Right ventricle myocardium inferior (tissue), 1 donor: ENCODE data around the gene LST1. TPM values are rescaled to one million over a fixed set of nuclear protein-coding genes. Genes with fewer than 3 reads are reported as not detected.
"Not testable (repeated sequence)": the region's sequence is repeated elsewhere in the genome, so short reads cannot be mapped to it uniquely, and the experiment has no call there.

Source experiments
- ATAC-seq: fragments of 200-7000 bp; cut with Tn5 transposase; one replicate; pipeline ENCODE4 v1.9.1; 2020; ENCODE audit warnings: mild to moderate bottlenecking, moderate library complexity
- DNase-seq: peaks from one replicate; pipeline ENCODE4 v3.0.0; 2021; ENCODE audit errors: missing footprints
- intact Hi-C: fragments of 100-400 bp; cut with DNase I; formaldehyde crosslinking; loops from one replicate; pipeline ENCODE4 v1.11.0; 2022
- long read RNA-seq: library from polyadenylated mRNA; unstranded; transcript quantifications from one replicate; pipeline ENCODE4 v2.0.0, GENCODE V29; 2021
- total RNA-seq: library from RNA; stranded (reverse); fragmentation: NEBNext Ultra II Directional; extraction: Animal tissue kit (Norgen Biotek cat#: 25700); gene quantifications from one replicate; pipeline ENCODE4 v1.2.1, GENCODE V29; 2021
- donor health status: DM: no; HTN: yes; CAD: no; lungs with severe emphysema.

LST1 gene
- 9.0 TPM for total RNA-seq
- long read RNA-seq, partial matches to known transcripts = 1 of 3 reads
- long read RNA-seq, other reads (novel, unspliced or antisense) = 1 of 3 reads

DNA sequence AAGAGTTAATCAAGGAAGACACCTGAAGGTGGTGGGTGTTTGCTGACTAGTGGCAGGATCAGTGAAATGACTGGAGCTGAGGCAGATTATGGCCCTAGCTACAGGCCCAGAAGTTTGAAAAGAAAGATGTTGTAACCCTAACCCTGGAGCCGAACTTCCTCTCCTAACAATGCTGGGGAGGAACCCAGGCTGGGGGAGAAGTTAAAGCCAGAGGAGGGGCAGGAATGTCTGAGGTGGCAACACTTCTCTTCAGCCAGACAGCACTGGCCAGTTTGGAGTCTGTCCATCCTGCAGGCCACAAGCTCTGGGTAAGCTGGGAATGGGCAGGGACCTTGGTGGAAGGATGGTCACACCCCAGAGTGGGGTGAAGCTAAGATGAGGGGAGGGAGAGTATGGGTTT lies at the start of gene LST1:
Gene LST1 (plus strand): TSS at position 270 of the 400 bp plus-strand sequence. CDS start 1,023 bp downstream, outside the sequence.
- DNase-seq (no peak), ATAC-seq (peak; percentile 32)
- intact Hi-C loops = no loop called here

DNA sequence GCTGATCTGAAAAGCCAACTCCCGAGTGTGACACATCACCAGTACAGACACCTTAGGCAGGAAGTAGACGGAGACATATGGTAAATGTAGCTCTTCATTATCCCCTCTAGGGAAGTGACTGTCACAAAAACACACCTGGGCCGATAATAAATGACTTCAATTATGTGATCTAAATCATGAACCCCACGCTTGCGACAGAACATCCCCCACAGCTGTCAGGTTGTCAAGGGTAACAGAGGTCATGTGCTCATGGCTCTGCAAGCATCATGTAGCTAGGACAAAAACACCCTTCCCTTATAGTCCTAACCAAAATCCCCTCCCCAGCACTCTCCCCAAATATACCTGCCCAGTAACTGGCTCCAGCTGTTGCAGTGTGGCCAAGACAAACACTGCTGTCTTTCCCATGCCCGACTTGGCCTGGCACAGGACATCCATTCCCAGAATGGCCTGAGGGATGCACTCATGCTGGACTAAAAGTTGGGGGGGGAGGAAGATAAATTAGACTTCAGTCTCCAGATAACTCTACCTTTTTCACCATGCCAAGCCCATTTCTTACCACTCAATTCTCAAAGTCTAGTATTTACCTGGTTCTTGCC lies 47.2 kb upstream of the LST1 start:
- ATAC-seq = no peak
- DNase-seq = no peak
- intact Hi-C loops = no loop called here

DNA sequence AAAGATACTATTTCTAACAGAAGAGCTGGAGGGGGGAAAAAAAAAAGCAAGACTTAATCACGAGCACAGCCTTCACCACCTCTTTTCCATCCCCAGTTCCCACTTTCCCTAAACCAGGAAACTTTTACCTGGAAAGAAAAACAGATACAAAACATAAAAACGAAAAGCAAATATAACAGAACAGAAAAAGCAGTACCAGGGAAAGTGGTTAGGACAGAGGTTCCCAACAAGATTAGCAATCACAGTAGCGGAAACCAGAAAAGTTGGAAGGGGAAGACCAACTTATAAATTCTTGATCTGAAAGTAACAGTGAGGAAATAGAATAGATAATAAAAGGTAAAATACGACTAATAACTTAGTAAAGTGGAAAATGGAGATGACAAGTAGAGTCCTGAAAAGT lies 45.4 kb upstream of the LST1 start:
- intact Hi-C loops = loop anchor here (10.0 kb wide), 3 partner anchors 194 to 414 kb away; partner anchors contain the start of genes CLIC1, NELFE and SKIC2
- DNase-seq (no peak), ATAC-seq (no peak)

DNA sequence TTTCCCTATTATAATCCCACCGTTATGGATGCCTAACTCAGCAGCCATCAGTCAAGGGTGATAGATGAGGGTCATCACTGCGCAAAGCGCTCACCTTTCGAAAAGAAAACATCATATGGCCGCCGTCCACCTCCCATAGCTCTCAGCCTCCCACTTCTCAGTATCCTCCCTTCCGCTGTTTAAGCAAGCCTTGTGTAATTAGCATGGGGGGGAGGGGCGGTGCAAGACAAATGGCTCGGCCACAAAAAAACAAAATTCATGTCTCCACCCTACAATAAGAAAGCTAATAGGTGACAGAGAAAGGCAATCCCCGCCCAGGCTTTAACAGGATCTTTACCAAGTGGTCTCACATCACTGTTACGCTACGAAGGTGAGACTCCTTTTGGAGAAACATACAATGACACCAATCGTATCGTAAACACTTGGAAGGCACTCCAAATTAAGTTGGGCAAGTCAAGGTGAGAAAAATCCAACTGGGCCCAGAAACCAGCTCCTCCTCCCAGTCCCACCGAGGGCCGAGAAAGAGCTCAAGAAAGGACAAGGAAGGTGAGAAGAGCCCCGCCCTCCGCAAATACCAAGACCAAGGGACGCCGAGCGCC lies 44.9 kb upstream of the LST1 start:
- peak; percentile 80 for DNase-seq
- intact Hi-C loops = loop anchor here (10.0 kb wide), 3 partner anchors 194 to 414 kb away; partner anchors contain the start of genes CLIC1, NELFE and SKIC2
- ATAC-seq = peak; percentile 9

DNA sequence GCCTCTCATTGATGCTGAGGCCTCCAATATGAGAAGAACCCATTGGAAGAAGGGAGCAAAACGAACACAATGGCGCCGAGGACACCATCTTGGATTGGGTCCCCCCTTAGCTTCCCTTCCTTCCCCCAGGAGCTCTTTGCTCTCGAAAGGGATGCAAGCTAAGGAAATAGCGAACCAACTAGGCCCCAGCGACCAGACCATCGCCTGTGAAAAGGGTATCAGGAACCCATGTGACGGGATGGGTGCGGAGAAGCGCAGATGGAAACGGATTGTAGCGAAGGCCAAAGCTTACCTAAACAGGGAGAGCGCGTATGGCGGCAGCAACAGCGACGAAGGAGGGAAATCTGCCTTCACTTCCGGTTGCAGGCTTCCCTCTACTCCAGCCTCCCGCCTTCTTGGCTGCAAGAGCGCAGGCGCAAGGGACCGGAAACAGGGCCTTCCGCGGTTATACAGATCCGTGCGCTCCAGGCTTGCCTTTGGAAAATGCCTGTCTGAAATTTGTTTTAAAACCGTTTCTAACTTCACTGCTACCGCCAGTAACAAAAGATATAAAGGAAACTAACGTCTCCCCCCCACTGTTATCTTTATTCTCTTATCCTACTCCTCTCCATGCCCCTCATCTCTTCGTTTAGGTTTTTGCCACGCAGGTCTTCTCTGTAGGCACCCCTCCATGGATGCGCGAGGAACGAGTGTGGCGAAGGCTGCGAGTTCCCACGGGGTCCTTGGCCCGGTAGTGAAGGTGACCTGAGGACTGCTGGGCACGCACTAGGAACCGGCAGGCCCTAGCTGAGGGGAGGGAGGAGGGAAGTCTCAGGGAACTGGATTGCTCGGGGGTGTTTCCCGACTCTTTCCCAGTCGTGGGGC lies 44.2 kb upstream of the LST1 start, which contains the start of gene DDX39B:
Gene DDX39B (minus strand): TSS at position 346 of the 864 bp plus-strand sequence. CDS start 1,471 bp downstream, outside the sequence.
- ATAC-seq (peak; percentile 94), DNase-seq (peak; percentile 98)
- intact Hi-C loops = loop anchor here (2.0 to 10.0 kb wide), 4 partner anchors 79 to 413 kb away; partner anchors contain the start of genes CLIC1, NELFE, PRRC2A and SKIC2

DNA sequence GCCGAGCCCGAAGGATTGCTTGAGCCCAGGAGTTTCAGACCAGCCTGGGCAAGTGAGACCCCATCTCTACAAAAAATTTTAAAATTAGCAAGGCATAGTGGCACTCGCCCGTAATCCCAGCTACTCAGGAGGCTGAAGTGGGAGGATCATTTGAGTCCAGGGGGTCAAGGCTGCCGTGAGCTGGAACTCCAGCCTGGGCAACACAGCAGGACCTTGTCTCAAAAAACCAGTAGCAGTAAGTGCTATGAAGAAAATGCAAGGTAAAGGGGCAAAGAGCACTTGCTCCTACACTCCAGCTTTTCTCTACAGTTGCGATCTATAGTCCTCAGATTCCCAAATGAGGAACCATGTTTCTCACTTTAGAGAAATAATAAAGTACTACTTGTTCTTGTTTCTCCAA lies 42.4 kb upstream of the LST1 start:
- intact Hi-C loops = loop anchor here (2.0 to 10.0 kb wide), 4 partner anchors 77 to 411 kb away; partner anchors contain the start of genes CLIC1, NELFE, PRRC2A and SKIC2
- DNase-seq = no peak
- no peak for ATAC-seq

DNA sequence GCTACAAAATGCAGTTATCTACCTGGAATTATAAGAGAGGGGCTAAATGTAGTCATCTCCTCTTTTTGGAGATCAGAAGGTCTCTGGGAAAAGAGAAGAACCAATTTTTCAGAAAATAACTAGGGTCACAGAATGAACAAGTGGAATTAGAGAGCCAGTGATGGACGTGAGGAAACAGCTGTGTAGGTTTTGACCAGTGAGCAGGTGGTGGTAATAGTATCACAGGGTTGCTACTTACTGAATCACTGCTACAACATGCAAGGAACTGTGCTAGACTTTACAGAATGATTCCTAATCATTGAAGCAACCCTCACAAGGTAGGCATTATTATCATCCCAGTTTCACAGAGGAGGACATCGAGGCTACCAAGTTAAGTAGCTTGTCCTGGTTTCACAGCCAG lies 41.4 kb upstream of the LST1 start:
- intact Hi-C loops = loop anchor here (10.0 kb wide), 3 partner anchors 190 to 410 kb away; partner anchors contain the start of genes CLIC1, NELFE and SKIC2
- DNase-seq (no peak), ATAC-seq (no peak)

DNA sequence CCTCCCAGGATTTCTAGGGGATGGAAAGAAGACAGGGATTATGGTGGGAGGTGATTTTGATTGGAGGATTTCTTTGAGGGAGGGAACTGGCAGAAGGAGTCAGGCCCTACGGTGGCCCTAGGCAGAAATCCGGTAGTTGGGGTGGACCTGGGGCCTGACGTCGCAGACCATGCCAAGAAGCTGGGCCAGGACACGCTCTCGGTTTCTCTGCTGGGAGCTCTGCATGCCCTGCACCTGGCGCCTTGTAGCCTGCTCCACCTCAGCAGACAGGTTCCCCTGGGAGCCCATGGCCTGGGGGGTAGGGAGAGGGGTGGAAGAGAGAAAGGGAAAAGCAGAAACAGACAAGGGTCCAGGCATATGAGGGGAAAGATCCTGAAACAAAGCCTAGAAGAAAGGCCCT lies 40.8 kb upstream of the LST1 start:
- DNase-seq (no peak), ATAC-seq (no peak)
- intact Hi-C loops = loop anchor here (10.0 kb wide), 3 partner anchors 190 to 410 kb away; partner anchors contain the start of genes CLIC1, NELFE and SKIC2

DNA sequence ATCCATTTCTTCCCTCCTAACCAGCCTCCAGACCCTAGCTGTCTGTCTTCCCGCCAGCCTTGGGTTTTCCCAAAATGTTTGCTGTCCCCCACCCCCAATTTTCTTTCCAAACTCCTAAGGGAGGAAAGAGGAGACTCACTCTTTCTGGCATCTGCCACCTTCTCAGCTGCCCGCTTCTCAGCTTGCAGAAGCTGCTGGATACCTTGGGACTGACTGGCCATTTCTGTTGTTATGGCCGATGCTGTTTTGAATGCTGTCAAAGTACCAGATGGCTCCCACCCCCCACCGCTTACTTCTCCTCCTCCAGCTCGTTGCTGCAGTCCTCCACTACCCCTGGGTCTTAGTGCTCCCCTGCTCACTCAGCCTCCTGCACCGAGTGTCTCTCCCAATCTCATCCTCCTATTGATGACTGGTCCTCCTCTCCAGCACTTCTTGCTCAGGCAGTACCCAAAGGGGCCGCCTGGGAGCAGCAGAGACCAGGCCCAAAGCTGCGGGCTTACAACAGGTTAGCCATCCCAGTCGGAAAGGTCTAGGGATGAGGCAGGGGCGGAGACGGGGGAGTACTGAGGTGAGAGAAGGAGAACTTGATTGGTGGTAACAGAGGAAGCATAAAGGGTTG lies 39.6 kb upstream of the LST1 start, which contains the start of gene ATP6V1G2:
Gene ATP6V1G2 (minus strand): TSS at position 270 of the 619 bp plus-strand sequence. CDS start 49 bp downstream, at position 221.
- intact Hi-C loops = loop anchor here (1.0 to 10.0 kb wide), 6 partner anchors 34 to 408 kb away; partner anchors contain the start of genes CLIC1, NELFE and SKIC2
- peak; percentile 91 for DNase-seq
- ATAC-seq = peak; percentile 81

DNA sequence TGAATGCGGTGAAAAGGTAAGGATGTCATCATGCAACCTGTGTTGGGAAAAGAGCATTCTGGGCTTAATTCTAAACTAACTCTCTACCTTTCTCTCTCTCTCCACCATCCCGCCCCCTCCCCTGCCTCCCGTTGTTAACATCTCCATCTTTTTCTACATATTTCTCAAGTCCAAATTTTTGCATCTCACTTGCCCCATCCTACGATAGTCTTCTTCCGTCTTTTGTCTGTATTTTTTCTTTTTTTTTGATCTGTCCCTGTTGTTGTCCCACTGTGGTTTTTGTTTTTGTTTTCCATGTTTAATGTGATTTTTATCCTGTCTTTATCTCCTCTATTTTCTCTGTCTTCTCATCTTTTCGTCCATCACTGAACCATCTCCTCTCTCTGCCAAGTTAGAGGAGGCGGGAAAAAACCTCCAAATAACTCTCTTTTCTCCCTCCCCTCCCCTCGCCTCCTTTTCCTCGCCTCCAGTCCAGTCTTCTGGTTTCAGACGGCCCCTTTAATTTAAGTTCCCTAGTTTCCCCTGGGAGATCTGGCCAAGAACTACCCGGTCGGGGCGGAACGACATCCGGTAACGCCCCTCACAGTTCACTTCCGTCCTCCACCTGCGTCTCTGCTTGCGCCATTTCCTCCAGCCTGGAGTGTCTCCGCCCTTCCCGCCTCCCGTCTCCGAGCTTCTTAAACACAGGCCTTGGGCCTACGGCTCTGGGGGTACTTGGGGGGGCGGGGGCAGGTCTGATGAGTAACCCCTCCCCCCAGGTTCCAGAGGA lies 38.9 kb upstream of the LST1 start, which contains the start of gene NFKBIL1:
Gene NFKBIL1 (plus strand): TSS at position 651 of the 769 bp plus-strand sequence. CDS start 87 bp downstream, at position 738.
- ATAC-seq (peak; percentile 97), DNase-seq (peak; percentile 95)
- intact Hi-C loops = loop anchor here (1.0 to 10.0 kb wide), 6 partner anchors 34 to 408 kb away; partner anchors contain the start of genes CLIC1, NELFE and SKIC2

DNA sequence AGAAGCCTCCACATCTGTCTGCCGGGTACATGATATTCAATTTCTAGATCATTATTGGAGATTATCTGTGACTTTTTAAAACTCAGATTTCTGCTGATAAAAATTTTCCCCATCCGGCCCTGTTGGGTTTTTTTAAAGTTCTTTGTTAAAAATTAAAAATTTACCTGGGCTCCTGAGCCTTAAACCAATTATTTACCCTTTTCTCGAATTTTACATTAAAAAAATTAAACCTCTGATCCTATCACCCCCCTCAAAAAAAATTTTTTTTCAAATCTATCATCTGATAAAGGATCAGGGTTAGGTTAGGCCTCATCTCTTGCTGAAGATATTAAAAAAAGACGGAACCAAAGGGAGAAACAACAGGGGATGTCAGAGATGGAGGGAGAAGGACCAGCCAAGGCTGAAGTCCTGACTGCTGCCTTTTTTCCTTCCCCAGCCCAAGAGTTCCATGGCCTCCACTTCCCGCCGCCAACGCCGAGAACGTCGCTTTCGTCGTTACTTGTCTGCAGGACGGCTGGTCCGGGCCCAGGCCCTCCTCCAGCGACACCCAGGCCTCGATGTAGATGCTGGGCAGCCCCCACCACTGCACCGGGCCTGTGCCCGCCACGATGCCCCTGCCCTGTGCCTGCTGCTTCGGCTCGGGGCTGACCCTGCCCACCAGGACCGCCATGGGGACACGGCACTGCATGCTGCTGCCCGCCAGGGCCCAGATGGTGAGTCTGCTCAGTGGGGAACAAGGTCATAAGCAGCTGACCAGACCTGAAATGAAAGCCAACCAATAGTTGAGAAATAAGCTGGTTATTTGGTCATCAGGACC lies 38.1 kb upstream of the LST1 start:
- intact Hi-C loops = loop anchor here (2.0 to 10.0 kb wide), 5 partner anchors 33 to 407 kb away; partner anchors contain the start of genes CLIC1, NELFE and SKIC2
- DNase-seq (no peak), ATAC-seq (no peak)

DNA sequence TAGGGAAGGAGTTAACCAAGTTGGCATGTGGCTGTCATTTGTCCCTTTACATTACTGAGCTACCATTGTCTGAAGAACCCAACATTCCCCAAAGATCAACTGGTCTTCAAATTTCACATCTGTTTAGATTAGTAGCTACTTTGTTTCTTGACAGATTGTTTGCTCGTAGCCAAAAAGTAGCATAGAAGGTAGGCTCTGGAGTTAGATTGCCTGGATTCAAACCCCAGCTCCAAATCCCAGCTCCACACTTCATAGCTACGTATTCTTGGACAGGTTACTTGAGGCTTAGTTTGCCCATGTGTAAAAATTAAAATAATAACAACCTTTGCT lies 37.6 kb upstream of the LST1 start:
- intact Hi-C loops = loop anchor here (10.0 kb wide), 3 partner anchors 186 to 406 kb away; partner anchors contain the start of genes CLIC1, NELFE and SKIC2

DNA sequence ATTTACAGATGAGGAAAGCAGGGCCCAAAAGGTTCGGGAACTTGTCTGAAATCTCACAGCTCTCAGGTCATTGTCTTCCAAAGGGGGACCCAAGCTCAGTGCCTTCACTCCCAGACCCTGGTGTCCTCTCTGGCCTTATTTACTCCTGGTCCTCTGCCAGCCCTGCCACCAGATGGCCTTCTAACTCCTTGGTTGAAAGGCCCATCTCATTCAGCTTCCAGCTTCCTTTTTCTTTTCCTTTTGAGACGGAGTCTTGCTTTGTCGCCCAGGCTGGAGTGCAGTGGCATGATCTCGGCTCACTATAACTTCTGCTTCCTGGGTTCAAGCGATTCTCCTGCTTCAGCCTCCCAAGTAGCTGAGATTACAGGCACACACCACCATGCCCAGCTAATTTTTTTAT lies 34.7 kb upstream of the LST1 start:
- intact Hi-C loops, ATAC-seq: not testable (repeated sequence)
- DNase-seq = peak; percentile 81

More for the DNA sequence above, 37.6 kb upstream of the LST1 start:
- DNase-seq (no peak), ATAC-seq (no peak)

DNA sequence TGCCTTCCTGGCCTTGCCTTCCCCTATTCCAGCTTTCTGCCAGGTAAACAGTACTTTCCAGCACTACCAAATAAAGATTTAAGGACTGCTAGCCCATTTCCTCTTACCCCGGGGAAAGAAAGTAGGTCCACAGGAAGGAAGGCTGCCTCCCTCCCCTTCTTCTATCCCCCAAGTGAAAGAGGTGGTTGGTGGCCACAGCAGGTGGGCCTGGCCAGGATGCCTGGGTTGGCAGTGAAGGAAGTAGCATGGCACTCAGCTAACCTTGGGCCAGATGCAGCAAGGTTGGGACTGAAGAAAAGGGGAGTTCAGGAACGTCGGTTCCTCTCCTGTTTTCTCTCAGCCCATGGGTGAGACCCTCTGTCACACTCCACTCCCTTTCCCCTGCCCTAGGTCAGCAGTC lies 29.8 kb upstream of the LST1 start:
- intact Hi-C loops = no loop called here
- DNase-seq (no peak), ATAC-seq (no peak)

DNA sequence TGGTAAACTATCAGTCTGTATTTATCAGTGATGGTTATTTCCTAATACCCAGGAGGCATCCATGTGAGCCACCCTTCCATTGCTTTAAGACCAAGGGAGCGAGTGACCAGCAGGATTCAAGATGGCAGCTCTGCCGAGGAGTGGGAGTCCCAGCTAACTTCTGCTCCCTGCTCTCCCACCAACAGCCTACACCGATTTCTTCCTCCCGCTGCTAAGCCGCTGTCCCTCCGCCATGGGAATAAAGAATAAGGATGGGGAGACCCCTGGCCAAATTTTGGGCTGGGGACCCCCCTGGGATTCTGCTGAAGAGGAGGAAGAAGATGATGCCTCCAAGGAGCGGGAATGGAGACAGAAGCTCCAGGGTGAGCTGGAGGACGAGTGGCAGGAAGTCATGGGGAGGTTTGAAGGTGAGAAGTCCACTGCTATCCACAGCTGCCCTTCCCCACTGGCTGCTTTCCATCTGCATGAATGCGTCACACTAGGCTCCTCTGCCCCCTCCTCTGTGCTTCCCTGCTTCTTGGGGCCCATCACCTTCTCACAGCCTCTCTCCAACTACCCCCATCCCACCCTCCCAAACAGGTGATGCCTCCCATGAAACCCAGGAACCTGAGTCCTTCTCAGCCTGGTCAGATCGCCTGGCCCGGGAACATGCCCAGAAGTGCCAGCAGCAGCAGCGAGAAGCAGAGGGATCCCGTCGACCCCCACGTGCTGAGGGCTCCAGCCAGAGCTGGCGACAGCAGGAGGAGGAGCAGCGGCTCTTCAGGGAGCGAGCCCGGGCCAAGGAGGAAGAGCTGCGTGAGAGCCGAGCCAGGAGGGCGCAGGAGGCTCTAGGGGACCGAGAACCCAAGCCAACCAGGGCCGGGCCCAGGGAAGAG lies 28.4 kb upstream of the LST1 start:
- intact Hi-C loops = no loop called here
- no peak for ATAC-seq
- DNase-seq = no peak

DNA sequence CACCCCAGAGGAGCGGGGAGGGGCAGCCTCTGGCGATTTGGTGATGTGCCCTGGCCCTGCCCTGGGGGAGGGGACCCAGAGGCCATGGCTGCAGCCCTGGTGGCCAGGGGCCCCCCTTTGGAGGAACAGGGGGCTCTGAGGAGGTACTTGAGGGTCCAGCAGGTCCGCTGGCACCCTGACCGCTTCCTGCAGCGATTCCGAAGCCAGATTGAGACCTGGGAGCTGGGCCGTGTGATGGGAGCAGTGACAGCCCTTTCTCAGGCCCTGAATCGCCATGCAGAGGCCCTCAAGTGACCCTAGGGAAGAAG lies 27.8 kb upstream of the LST1 start:
- no peak for ATAC-seq
- intact Hi-C loops = no loop called here
- no peak for DNase-seq
